ENCODE results near the gene BRD4.

- TF ChIP-seq POLR2AphosphoS5 (IDR thresholded peaks at IDR 0.05) (no peak), POLR2A (IDR thresholded peaks at IDR 0.05) (no peak), CTCF (IDR thresholded peaks at IDR 0.05) (no peak), EP300 (IDR thresholded peaks at IDR 0.05) (no peak)
Observed at GRCh38 chr19:15316498-15316897, 15.8 kb downstream of the BRD4 start.

Measured in stomach (tissue), 4 donors.